NCI-H2029 treated with DMSO at 0.1 percent for 48 hours (cell line): ENCODE results near the gene ANKRD61.
"Not testable (repeated sequence)": the region's sequence is repeated elsewhere in the genome, so short reads cannot be mapped to it uniquely, and the experiment has no call there.

Experiments
- DNase-seq: peaks from one replicate; lab custom pipeline; 2025; lab: John Stamatoyannopoulos, UW

ANKRD61 gene

GRCh38 chr7:6031567-6031966, 391 bp downstream of the ANKRD61 start:
- DNase-seq = no peak

GRCh38 chr7:6032167-6032566, 991 bp downstream of the ANKRD61 start:
- no peak for DNase-seq

- no peak for DNase-seq
These were observed 1.5 kb downstream of the ANKRD61 start for GRCh38 chr7:6032641-6033040.

GRCh38 chr7:6035165-6035564, 4.0 kb downstream of the ANKRD61 start:
- DNase-seq = no peak

GRCh38 chr7:6035686-6036085, 4.5 kb downstream of the ANKRD61 start:
- no peak for DNase-seq

- no peak for DNase-seq
These were observed 18.6 kb downstream of the ANKRD61 start for GRCh38 chr7:6049780-6050179.

- DNase-seq = not testable (repeated sequence)
These were observed 20.0 kb downstream of the ANKRD61 start for GRCh38 chr7:6051185-6051584.

- DNase-seq = no peak
These were observed 25.4 kb downstream of the ANKRD61 start for GRCh38 chr7:6056616-6057015.

GRCh38 chr7:6057316-6058129, 26.3 kb downstream of the ANKRD61 start:
- DNase-seq = no peak

- not testable (repeated sequence) for DNase-seq
These were observed 28.8 kb downstream of the ANKRD61 start for GRCh38 chr7:6059941-6060340.

- no peak for DNase-seq
These were observed 40.2 kb downstream of the ANKRD61 start for GRCh38 chr7:6071406-6071805.

- no peak for DNase-seq
These were observed 43.6 kb downstream of the ANKRD61 start for GRCh38 chr7:6074612-6075380.

- DNase-seq = no peak
These were observed 47.4 kb downstream of the ANKRD61 start for GRCh38 chr7:6078548-6078947.

- DNase-seq = not testable (repeated sequence)
These were observed 51.9 kb downstream of the ANKRD61 start for GRCh38 chr7:6083047-6083446.
